Endometrial microvascular endothelial cells (primary cell): ENCODE results near the gene COL5A3. TPM values are rescaled to one million over a fixed set of nuclear protein-coding genes. Genes with fewer than 3 reads are reported as not detected.

Source experiments
- in situ Hi-C: cut with HindIII; loops from 2 replicates; pipeline ENCODE4 v1.10.0; 2017; ENCODE audit warnings: low sequenced_read_pairs, low pct_unique_long_range_greater_than_20kb; ENCODE audit errors: inconsistent ontology term
- total RNA-seq: library from RNA; depleted of rRNA; stranded (reverse); fragments of >200 nt; gene quantifications from one replicate; pipeline ENCODE4 v1.2.3, GENCODE V29; 2015; ENCODE audit errors: inconsistent ontology term

COL5A3 gene
- total RNA-seq, 1 donor from 2014 or later: 0.28 TPM

DNA sequence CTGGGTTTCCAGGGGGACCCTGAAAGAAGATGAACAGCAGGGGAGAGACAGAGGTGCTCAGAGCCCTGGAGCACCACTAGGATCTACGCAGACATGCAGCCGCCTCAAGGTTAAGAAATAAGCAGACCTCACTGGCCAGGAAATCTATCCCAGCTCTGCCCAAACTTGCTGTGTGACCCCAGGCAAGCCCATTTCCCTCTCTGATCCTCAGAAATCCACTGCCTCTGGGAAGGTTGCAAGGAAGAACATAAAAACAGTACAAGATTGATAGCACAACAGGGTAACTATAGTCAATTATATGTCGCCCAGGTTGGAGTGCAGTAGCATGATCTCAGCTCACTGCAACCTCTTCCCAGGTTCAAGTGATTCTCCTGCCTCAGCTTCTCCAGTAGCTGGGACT is 20.8 kb downstream of the COL5A3 start:
- in situ Hi-C loops: no loop called here

DNA sequence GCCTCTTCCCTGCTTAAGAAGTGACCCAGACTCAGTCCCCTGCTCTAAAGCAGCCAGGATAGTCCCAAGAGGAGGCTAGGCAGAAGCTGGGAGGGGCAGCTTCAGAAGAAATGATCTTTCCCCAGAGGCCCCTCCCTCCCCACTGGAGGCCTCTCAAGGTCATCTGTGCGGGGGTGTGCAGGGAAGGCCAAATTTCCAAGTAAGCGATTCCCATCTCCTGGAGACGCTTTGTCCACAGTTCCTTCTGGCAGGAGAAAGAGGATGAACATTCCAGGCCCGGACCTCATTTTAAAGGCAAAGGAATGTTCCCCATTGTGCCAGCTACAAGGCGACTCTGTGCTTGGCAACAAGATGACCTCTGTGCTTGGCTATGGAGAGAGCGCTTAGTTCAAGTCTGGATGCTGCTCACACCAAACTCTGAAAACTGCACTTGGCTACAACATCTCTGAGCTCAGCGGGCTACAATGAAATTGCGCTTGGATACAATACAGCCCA is 23.5 kb downstream of the COL5A3 start:
- in situ Hi-C loops: no loop called here

- in situ Hi-C loops: no loop called here
These were observed 28.7 kb downstream of the COL5A3 start for GRCh38 chr19:9981406-9982260.

DNA sequence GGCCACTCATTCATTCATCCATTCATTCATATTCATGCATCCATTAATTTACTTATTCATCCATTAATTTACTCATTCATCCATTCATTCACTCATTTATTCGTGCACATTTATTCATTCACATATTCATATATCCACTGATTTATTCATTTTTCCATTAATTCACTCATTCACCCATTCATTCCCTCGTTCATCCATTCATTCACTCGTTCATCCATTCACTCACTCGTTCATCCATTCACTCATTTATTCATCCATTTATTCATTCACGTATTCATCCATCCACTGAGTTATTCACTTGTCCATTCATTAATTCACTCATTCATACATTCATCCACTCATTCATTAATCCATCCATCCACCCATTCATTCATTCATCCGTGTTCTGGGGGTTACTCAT is 38.2 kb downstream of the COL5A3 start:
- in situ Hi-C loops: no loop called here

GRCh38 chr19:9971166-9971897 is 39.0 kb downstream of the COL5A3 start:
- in situ Hi-C loops: no loop called here

GRCh38 chr19:9970481-9970880 is 39.8 kb downstream of the COL5A3 start:
- in situ Hi-C loops: no loop called here

DNA sequence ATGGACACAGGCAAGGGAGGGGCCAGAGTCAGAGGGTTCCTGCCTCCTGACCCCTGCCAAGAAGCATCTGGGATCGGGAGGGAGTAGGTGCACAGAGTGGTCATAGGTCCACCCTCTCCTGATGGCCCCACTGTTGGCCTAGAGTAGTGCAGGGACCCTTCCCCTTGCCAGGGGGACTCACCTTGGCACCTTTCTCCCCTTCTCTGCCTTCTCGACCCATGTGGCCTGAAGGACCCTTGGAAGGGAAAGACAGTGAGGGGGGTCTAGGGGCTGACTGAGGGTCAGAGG is 40.7 kb downstream of the COL5A3 start:
- in situ Hi-C loops: no loop called here

DNA sequence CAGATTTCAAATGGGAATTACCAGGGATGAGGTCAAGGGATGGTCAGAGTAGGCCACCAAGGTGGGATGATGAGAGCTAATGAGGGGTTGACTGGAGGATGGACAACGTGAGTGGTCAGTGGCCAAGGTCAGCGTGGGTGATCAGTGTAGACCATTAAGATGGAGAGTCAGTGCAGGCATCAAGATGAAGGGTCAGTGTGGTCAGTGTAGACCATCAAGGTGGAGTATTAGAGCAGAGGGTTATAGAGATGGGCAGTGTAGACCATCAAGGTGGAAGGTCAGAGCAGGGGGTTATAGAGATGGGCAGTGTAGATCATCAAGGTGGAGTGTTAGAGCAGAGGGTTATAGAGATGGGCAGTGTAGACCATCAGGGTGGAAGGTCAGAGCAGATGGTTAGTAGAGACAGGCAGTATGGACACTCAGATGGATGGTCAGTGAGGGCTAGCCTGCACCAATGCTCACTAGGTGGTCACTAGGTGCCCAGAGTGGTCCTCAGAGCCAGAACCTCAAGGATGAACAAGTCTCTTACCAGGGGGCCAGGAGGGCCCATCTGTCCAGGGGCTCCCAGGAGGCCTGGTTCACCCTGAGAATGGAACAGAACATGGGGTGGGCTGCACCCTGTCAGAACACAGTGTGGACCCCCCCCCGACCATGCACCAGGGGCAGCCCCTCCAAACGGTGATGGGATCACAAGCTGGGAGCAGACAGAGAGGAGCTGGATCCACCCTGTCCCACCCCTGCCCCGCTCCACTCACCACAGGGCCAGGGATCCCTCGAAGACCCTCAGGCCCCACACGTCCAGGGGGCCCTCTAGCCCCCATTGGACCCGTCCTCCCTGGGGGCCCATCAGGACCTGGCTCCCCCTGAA is 41.2 kb downstream of the COL5A3 start:
- in situ Hi-C loops: no loop called here

- in situ Hi-C loops: no loop called here
These were observed 43.0 kb downstream of the COL5A3 start for GRCh38 chr19:9967326-9967725.

- in situ Hi-C loops: no loop called here
These were observed 43.9 kb downstream of the COL5A3 start for GRCh38 chr19:9966448-9966847.

DNA sequence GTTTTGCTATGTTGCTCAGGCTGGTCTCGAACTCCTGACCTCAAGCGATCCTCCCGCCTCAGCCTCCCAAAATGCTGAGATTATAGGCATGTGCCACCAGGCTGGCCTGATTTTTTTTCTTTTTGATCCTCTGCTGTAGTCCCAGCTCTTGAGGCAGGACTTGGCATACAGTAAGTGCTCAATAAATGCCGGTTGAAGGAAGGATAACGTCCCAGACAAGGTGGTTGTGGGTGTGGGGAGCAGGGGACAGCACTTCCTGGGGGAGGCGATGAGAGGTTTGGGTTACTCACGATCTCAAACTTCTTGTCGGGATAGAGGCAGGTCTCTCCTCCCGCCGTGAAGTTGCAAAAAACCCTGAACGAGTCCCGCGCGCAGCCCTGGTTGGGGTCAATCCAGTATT is 44.3 kb downstream of the COL5A3 start:
- in situ Hi-C loops: no loop called here

- in situ Hi-C loops: no loop called here
These were observed 47.5 kb downstream of the COL5A3 start for GRCh38 chr19:9962623-9963290.

DNA sequence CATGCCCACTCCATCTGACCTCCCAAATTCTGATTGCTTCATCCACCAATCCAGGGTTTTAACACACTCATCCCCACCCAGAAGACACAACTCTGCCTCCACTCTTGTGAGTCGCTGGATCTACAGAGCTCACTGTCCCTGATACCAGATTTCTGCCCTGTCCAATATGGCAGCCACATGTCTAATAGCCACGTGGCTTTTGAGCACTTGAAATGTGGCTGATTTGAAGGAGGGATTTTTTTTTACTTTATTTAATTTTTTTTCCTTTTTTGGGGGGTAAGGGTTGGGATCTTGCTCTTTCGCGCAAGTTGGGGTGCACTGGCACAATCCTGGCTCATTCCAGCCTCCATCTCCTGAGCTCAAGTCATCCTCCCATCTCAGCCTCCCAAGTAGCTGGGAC is 49.2 kb downstream of the COL5A3 start:
- in situ Hi-C loops: no loop called here

DNA sequence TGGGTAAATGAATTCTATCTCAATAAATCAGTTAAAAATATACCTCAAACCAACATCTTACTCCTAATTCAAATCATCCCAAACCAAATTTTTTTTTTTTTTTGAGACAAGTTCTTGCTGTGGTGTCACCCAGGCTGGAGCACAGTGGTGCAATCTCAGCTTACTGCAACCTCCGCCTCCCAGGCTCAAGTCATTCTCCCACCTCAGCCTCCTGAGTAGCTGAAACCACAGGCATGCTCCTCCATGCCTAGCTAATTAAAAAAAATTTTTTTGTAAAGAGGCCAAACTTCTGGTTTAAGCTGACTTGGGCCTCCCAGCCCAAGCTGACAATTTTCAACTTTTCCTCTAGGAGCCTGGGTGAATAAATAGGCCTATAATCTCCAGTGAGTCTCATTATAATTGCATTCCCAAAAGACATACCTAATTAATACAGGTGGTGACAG is 51.9 kb downstream of the COL5A3 start:
- in situ Hi-C loops: no loop called here

- in situ Hi-C loops: no loop called here
These were observed 53.3 kb downstream of the COL5A3 start for GRCh38 chr19:9956956-9957355.

- in situ Hi-C loops: no loop called here
These were observed 56.3 kb downstream of the COL5A3 start for GRCh38 chr19:9953802-9954542.

GRCh38 chr19:9952276-9952675 is 58.0 kb downstream of the COL5A3 start:
- in situ Hi-C loops: no loop called here

GRCh38 chr19:9947441-9947840 is 62.9 kb downstream of the COL5A3 start:
- in situ Hi-C loops: no loop called here
